DOHH2 (cell line): Measurements from ENCODE around the gene SAMD15.

Experiments used
- H3F3A ChIP-seq: fragments of 200-600 bp; sonication (generic), shearing (Covaris generic); 2 replicates; pipeline ENCODE4 v1.6.0; 2016; ENCODE audit warnings: antibody characterized with exemption, mild to moderate bottlenecking; ENCODE audit not compliant: control insufficient read depth, insufficient read depth
- H3K27ac ChIP-seq: fragments of 200-600 bp; sonication (generic); 2 replicates; pipeline ENCODE4 v1.5.1; 2014; ENCODE audit warnings: low read depth, mild to moderate bottlenecking, low read length, moderate library complexity
- H3K27me3 ChIP-seq: fragments of 200-600 bp; sonication (generic); 2 replicates; pipeline ENCODE4 v1.6.1; 2014; ENCODE audit warnings: mild to moderate bottlenecking, low read length, mixed read lengths; ENCODE audit not compliant: control insufficient read depth
- H3K36me3 ChIP-seq: fragments of 200-600 bp; sonication (generic); 2 replicates; pipeline ENCODE4 v1.6.1; 2014; ENCODE audit warnings: mild to moderate bottlenecking, low read length, moderate library complexity, mixed read lengths; ENCODE audit not compliant: control insufficient read depth
- H3K4me1 ChIP-seq: fragments of 200-600 bp; sonication (generic); 2 replicates; pipeline ENCODE4 v1.6.1; 2014; ENCODE audit warnings: mild to moderate bottlenecking, low read length, mixed read lengths; ENCODE audit not compliant: control insufficient read depth
- H3K4me2 ChIP-seq: fragments of 200-600 bp; sonication (generic); 2 replicates; pipeline ENCODE4 v1.6.0; 2014; ENCODE audit warnings: mild to moderate bottlenecking, low read length, moderate library complexity
- H3K4me3 ChIP-seq: fragments of 200-600 bp; sonication (generic); 2 replicates; pipeline ENCODE4 v1.5.1; 2014; ENCODE audit warnings: mild to moderate bottlenecking, low read length, mixed read lengths
- H3K79me2 ChIP-seq: fragments of 200-600 bp; sonication (generic); 2 replicates; pipeline ENCODE4 v1.6.1; 2014; ENCODE audit warnings: mild to moderate bottlenecking, low read length, mixed read lengths; ENCODE audit not compliant: control insufficient read depth
- H3K9me2 ChIP-seq: fragments of 200-600 bp; sonication (generic); replicated peaks from 2 replicates; pipeline ENCODE4 v1.6.1; 2014; ENCODE audit warnings: mild to moderate bottlenecking, low read length, mixed read lengths; ENCODE audit not compliant: control insufficient read depth
- H3K9me3 ChIP-seq: fragments of 200-600 bp; sonication (generic); 2 replicates; pipeline ENCODE4 v1.6.1; 2014; ENCODE audit warnings: antibody characterized with exemption, low read length, mixed read lengths; ENCODE audit not compliant: control insufficient read depth, insufficient read depth
- H4K20me1 ChIP-seq: fragments of 200-600 bp; sonication (generic); 2 replicates; pipeline ENCODE4 v1.6.0; 2014; ENCODE audit warnings: low read depth, mild to moderate bottlenecking, antibody characterized with exemption, low read length, moderate library complexity; ENCODE audit not compliant: control insufficient read depth, insufficient read depth
- CTCF ChIP-seq: fragments of 200-600 bp; sonication (generic); IDR thresholded peaks from one replicate; pipeline ENCODE4 v1.5.1; 2014; ENCODE audit warnings: antibody characterized with exemption, mild to moderate bottlenecking, low read depth, low read length; ENCODE audit not compliant: poor library complexity, severe bottlenecking
- EZH2phosphoT487 ChIP-seq: fragments of 200-600 bp; sonication (generic); IDR thresholded peaks from 2 replicates; pipeline ENCODE4 v1.6.1; 2017; ENCODE audit warnings: borderline replicate concordance, mild to moderate bottlenecking, antibody characterized with exemption, low read length, moderate library complexity, mixed read lengths

Gene SAMD15

GRCh38 chr14:77390188-77390587 lies 13.0 kb downstream of the SAMD15 start:
- TF ChIP-seq CTCF (no peak), EZH2phosphoT487 (no peak)
- Histone ChIP-seq H3K27ac (no peak overlapping the region), H3K9me3 (no peaks in the 10 kb centered on the region), H4K20me1 (no peaks in the 10 kb centered on the region), H3K9me2 (no peaks in the 10 kb centered on the region), H3K4me1 (no peaks in the 10 kb centered on the region), H3K36me3 (no peaks in the 10 kb centered on the region), H3K27me3 (no peaks in the 10 kb centered on the region), H3F3A (no peaks in the 10 kb centered on the region), H3K4me2 (no peak overlapping the region), H3K79me2 (no peaks in the 10 kb centered on the region), H3K4me3 (no peak overlapping the region)

- Histone ChIP-seq H3F3A (no peaks in the 10 kb centered on the region), H3K9me3 (no peaks in the 10 kb centered on the region), H3K79me2 (no peaks in the 10 kb centered on the region), H3K27me3 (no peaks in the 10 kb centered on the region), H3K27ac (no peak overlapping the region), H4K20me1 (no peaks in the 10 kb centered on the region), H3K9me2 (no peaks in the 10 kb centered on the region), H3K4me2 (no peak overlapping the region), H3K36me3 (no peaks in the 10 kb centered on the region), H3K4me1 (peaks cover 8% of the 10 kb centered on the region), H3K4me3 (no peak overlapping the region)
- TF ChIP-seq EZH2phosphoT487, result no peak
- TF ChIP-seq CTCF, result no peak
These were observed 23.0 kb downstream of the SAMD15 start for GRCh38 chr14:77400216-77400615.

GRCh38 chr14:77403768-77404167 lies 26.6 kb downstream of the SAMD15 start:
- Histone ChIP-seq H4K20me1 (no peaks in the 10 kb centered on the region), H3K4me3 (no peak overlapping the region)
- no peak for TF ChIP-seq CTCF
- TF ChIP-seq EZH2phosphoT487, result no peak

GRCh38 chr14:77406086-77406485 lies 28.9 kb downstream of the SAMD15 start:
- TF ChIP-seq EZH2phosphoT487 (no peak), CTCF (no peak)
- Histone ChIP-seq H4K20me1 (no peaks in the 10 kb centered on the region), H3K9me3 (no peaks in the 10 kb centered on the region), H3K27ac (no peak overlapping the region), H3K4me1 (peaks cover 16% of the 10 kb centered on the region), H3K9me2 (no peaks in the 10 kb centered on the region), H3K27me3 (no peaks in the 10 kb centered on the region), H3K36me3 (no peaks in the 10 kb centered on the region), H3K4me2 (no peak overlapping the region), H3K4me3 (no peak overlapping the region), H3F3A (no peaks in the 10 kb centered on the region), H3K79me2 (no peaks in the 10 kb centered on the region)

More at GRCh38 chr14:77403768-77404167, 26.6 kb downstream of the SAMD15 start:
- Histone ChIP-seq H3F3A (no peaks in the 10 kb centered on the region), H3K9me2 (no peaks in the 10 kb centered on the region), H3K36me3 (no peaks in the 10 kb centered on the region), H3K4me2 (no peak overlapping the region), H3K79me2 (no peaks in the 10 kb centered on the region), H3K4me1 (peaks cover 13% of the 10 kb centered on the region), H3K27me3 (no peaks in the 10 kb centered on the region), H3K27ac (no peak overlapping the region), H3K9me3 (no peaks in the 10 kb centered on the region)
